GM19035 (cell line): ENCODE results near the gene LAX1.

ENCODE experiments used
- ATAC-seq: cut with Tn5 transposase; IDR thresholded peaks from one replicate; pipeline ENCODE4 v1.9.1; 2021; ENCODE audit not compliant: unreplicated experiment

The LAX1 gene

GRCh38 chr1:203807196-203807595 lies 42.2 kb downstream of the LAX1 start:
- ATAC-seq: no peak

GRCh38 chr1:203813581-203814341 lies 48.8 kb downstream of the LAX1 start:
- ATAC-seq: no peak

GRCh38 chr1:203818399-203818798 lies 53.4 kb downstream of the LAX1 start:
- ATAC-seq: no peak

GRCh38 chr1:203823306-203823705 lies 58.3 kb downstream of the LAX1 start:
- ATAC-seq: no peak
